ENCODE data around the gene BICRA.
A peak's percentile ranks its signal among the peaks of the same experiment; 100 is the strongest.

The BICRA gene

DNA sequence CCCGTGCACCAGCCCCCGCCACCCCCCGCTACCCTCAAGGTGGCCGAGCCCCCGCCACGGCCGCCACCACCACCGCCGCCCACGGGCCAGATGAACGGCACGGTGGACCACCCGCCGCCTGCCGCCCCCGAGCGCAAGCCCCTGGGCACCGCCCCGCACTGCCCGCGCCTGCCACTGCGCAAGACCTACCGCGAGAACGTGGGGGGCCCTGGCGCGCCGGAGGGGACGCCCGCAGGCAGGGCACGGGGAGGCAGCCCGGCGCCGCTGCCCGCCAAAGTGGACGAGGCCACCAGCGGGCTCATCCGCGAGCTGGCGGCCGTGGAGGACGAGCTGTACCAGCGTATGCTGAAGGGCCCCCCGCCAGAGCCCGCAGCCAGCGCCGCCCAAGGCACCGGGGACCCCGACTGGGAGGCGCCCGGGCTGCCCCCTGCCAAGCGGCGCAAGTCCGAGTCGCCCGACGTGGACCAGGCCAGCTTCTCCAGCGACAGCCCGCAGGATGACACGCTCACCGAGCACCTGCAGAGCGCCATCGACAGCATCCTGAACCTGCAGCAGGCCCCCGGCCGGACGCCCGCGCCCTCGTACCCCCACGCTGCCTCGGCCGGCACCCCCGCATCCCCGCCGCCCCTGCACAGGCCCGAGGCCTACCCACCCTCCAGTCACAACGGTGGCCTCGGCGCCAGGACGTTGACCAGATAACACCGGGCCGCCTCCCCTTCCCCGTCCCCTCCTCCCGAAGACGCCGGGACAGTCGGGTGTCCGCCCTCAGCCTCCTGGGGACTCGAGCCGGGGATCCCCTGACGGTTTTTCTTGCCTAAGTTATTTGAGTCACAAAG, 93.0 kb downstream of the BICRA start:
- DNase-seq (ENCODE audit: low read depth) = no peak
- no peak overlapping the region for H3K4me3 ChIP-seq (ENCODE audit: low read depth, low read length)
- TF ChIP-seq, protein P1, sequence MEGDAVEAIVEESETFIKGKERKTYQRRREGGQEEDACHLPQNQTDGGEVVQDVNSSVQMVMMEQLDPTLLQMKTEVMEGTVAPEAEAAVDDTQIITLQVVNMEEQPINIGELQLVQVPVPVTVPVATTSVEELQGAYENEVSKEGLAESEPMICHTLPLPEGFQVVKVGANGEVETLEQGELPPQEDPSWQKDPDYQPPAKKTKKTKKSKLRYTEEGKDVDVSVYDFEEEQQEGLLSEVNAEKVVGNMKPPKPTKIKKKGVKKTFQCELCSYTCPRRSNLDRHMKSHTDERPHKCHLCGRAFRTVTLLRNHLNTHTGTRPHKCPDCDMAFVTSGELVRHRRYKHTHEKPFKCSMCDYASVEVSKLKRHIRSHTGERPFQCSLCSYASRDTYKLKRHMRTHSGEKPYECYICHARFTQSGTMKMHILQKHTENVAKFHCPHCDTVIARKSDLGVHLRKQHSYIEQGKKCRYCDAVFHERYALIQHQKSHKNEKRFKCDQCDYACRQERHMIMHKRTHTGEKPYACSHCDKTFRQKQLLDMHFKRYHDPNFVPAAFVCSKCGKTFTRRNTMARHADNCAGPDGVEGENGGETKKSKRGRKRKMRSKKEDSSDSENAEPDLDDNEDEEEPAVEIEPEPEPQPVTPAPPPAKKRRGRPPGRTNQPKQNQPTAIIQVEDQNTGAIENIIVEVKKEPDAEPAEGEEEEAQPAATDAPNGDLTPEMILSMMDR (IDR thresholded peaks at IDR 0.05; ENCODE audit: control insufficient read depth, extremely low read depth, insufficient read depth) = no peak

DNA sequence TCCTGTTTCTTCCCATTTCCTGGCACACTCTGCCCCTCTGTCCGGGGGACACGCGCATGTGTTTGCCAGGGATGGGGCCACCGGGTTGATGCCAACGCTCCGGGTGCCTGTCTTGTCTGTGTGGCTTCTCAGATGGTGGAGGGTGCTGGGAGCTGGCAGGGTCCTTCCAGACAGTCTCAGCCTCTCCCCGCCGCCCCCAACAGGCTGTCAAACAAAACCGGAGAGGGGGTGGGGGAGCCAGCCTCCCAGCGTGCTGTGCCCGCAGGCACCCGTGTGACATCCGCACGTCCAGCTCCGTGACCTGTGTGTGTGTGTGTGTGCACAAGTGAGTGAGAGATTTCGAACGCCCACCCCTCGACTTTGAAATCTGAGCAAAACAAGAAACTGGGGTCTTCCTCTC, 93.7 kb downstream of the BICRA start:
- TF ChIP-seq, protein P1 (IDR thresholded peaks at IDR 0.05; ENCODE audit: control insufficient read depth, extremely low read depth, insufficient read depth) = no peak
- H3K4me3 ChIP-seq (ENCODE audit: low read depth, low read length) = no peak overlapping the region
- no peak for DNase-seq (ENCODE audit: low read depth)

DNA sequence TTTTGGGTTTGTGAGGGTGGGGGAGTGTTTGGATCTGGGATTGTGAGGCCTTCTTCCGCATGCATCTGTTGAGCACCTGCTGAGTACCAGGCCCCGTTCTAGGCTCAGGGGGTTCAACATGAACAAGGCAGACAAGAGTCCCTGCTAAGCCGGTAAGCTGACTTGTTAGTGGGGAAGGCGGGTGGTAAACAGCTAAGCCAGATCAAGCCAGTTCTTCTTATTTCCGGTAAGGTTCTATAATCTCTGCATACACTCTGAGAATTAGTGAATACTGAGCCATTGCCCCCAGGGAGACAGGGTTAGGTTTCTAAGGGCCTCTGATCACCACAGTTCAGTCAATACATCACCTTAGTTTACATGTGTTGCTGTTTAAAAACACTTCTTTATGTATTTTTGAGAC, 94.4 kb downstream of the BICRA start:
- no peak for DNase-seq (ENCODE audit: low read depth)
- TF ChIP-seq, protein P1 (IDR thresholded peaks at IDR 0.05; ENCODE audit: control insufficient read depth, extremely low read depth, insufficient read depth) = no peak
- no peak overlapping the region for H3K4me3 ChIP-seq (ENCODE audit: low read depth, low read length)

DNA sequence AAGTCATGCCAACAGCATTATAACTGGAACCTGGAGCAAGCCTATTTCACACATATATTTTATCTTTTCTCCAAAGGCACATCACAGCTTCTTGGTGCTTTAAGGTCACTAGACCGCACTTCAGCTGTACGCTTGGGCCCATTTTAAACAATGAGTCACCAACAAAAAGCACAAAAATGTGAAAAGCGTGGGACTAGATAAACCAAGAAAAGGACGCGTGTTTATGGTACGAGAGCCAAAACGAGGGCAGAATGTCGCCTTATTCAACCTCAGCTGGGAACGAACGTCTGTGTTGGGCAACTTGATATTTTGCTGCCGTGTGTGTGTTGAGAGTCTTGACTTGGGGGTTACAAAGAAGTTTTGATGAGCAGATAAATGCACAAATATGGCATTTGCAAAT, 95.1 kb downstream of the BICRA start:
- H3K4me3 ChIP-seq (ENCODE audit: low read depth, low read length) = no peak overlapping the region
- no peak for DNase-seq (ENCODE audit: low read depth)
- TF ChIP-seq, protein P1 (IDR thresholded peaks at IDR 0.05; ENCODE audit: control insufficient read depth, extremely low read depth, insufficient read depth) = no peak

DNA sequence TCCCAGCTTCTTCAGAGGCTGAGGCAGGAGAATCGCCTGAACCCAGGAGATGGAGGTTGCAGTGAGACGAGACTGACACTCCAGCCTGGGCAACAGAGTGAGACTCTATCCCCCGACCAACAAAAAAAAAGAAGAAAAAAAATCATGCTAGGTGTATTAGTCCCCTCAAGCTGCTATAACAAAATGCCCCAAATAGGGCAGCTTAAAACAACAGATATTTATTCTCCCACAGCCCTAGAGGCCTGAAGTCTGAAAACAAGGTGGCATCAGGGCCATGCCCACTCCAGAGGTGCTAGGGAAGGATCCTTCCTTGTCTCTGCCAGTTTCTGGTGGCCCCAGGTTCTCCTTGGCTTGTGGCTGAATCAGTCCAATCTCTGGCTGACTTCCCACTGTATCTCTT, 95.7 kb downstream of the BICRA start:
- TF ChIP-seq, protein P1 (IDR thresholded peaks at IDR 0.05; ENCODE audit: control insufficient read depth, extremely low read depth, insufficient read depth) = no peak
- H3K4me3 ChIP-seq (ENCODE audit: low read depth, low read length) = no peak overlapping the region
- no peak for DNase-seq (ENCODE audit: low read depth)

DNA sequence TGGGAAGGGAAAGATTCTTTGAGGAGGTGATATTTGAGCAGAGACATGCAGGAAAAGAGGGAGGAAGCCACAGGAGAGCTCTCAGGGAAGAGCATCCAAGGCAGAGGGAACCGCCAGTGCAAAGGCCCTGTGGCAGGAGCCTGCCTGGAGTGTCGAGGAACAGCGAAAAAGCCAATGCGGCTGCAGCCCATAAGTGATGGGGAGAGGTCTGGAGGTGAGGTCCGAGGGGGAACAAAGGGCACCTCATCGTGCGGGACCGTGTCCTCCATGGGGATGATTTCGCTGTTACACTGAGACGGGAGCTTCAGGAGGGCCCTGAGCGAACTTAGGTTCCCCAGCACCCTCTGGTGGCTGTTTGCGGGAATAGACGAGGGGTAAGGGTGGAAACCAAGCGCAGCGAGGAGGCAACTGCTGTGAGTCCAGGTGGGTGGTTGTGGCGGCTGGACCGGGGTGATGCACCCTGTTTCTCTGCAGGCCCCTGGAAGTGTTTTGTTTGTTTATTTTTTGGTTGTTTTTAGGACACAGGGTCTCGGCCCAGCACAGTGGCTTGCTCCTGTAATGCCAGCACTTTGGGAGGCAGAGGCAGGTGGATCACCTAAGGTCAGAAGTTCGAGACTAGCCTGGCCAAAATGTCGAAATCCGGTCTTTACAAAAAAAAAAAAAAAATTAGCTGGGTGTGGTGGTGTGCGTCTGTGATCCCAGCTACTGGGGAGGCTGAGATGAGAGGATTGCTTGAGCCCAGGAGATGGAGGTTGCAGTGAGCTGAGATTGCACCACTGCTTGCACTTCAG, 98.4 kb downstream of the BICRA start:
- H3K4me3 ChIP-seq (ENCODE audit: low read depth, low read length) = no peak overlapping the region
- TF ChIP-seq, protein P1 (IDR thresholded peaks at IDR 0.05; ENCODE audit: control insufficient read depth, extremely low read depth, insufficient read depth) = peak; percentile 61
- DNase-seq (ENCODE audit: low read depth) = peak; percentile 11

Measured in LNCaP clone FGC (cell line).